Stomach (tissue), 9 donors: ENCODE measurements around the gene DRD3. TPM values are rescaled to one million over a fixed set of nuclear protein-coding genes. Genes with fewer than 3 reads are reported as not detected.

Experiments
- DNase-seq, 2 donors: peaks; one replicate each; pipeline versions ENCODE4 v3.0.0 to v3.0.0-alpha.2; 2013 to 2019
- H3K27ac ChIP-seq, 5 donors: fragments of 200-600 bp in 4 of 5; sonication (generic) in 4 of 5; one replicate each; pipeline ENCODE4 v1.5.1; 2013 to 2019; ENCODE audit warnings: mild to moderate bottlenecking in 1 of 5, moderate library complexity in 1 of 5
- H3K27me3 ChIP-seq, 3 donors: fragments of 200-600 bp; sonication (generic); one replicate each; pipeline ENCODE4 v1.5.1; 2017 to 2019; ENCODE audit warnings: mixed run types in 1 of 3
- H3K36me3 ChIP-seq, 4 donors: fragments of 200-600 bp; sonication (generic); 1 replicate in 3 of 4; 2 replicates in 1 of 4; pipeline ENCODE4 v1.5.1; 2016 to 2019
- H3K4me1 ChIP-seq, 4 donors: fragments of 200-600 bp; sonication (generic); one replicate each; pipeline ENCODE4 v1.5.1; 2016 to 2019
- H3K4me3 ChIP-seq, 4 donors: fragments of 200-600 bp; sonication (generic) in 3 of 4; one replicate each; pipeline ENCODE4 v1.5.1; 2016 to 2019; ENCODE audit warnings: mild to moderate bottlenecking in 1 of 4
- H3K9me3 ChIP-seq, 4 donors: fragments of 200-600 bp; sonication (generic); one replicate each; pipeline ENCODE4 v1.5.1; 2016 to 2019
- CTCF ChIP-seq, 7 experiments: fragments of 450-650 bp in 4 of 7; fragments of 200-600 bp in 3 of 7; sonication (generic) in 3 of 7; IDR thresholded peaks; one replicate each; pipeline ENCODE4 v1.5.1; 2016 to 2019; ENCODE audit warnings: antibody characterized with exemption in 7 of 7, control low read depth in 2 of 7, mild to moderate bottlenecking in 1 of 7
- EP300 ChIP-seq: sonication (generic); formaldehyde crosslinking; IDR thresholded peaks from one replicate; pipeline ENCODE4 v1.6.1; 2017; ENCODE audit warnings: antibody characterized with exemption
- POLR2A ChIP-seq, 4 donors: fragments of 450-650 bp; IDR thresholded peaks; one replicate each; pipeline ENCODE4 v1.6.1; 2016; ENCODE audit warnings: antibody characterized with exemption in 4 of 4, control low read depth in 2 of 4, mild to moderate bottlenecking in 1 of 4, moderate library complexity in 1 of 4
- POLR2AphosphoS5 ChIP-seq, 3 donors: sonication (generic); formaldehyde crosslinking; IDR thresholded peaks; one replicate each; pipeline ENCODE4 v1.6.1; 2016; ENCODE audit warnings: antibody characterized with exemption in 3 of 3
- WGBS, 5 donors: extraction: QIAGEN DNeasy Blood & Tissue Kit in 3 of 5; methylation state at CpG; one replicate each; pipeline versions ENCODE4 v1.1.5 to v1.1.7; 2013 to 2018; 5-methylcytosine and 5-hydroxymethylcytosine counted together
- intact Hi-C: fragments of 100-400 bp; cut with DNase I; formaldehyde crosslinking; loops from one replicate; pipeline ENCODE4 v1.15.1; 2023; ENCODE audit warnings: low total_unique reads
- polyA plus RNA-seq, 3 donors: library from polyadenylated mRNA; stranded (reverse); fragments of 200-250 nt; gene quantifications; one replicate each; pipeline ENCODE4 v1.2.3, GENCODE V29; 2013
- total RNA-seq, 5 donors: library from RNA; depleted of rRNA; stranded (reverse); fragments of >200 nt; gene quantifications; one replicate each; pipeline versions ENCODE4 v1.1.0 to v1.2.3, GENCODE V29; 2014 to 2016
- donor health status: healthy with polysubstance abuse.
- donor health status: Bipolar disorder and iron deficiency.
- donor health status: healthy.

The DRD3 gene
- total and polyA plus RNA-seq, 8 donors = not detected

DNA sequence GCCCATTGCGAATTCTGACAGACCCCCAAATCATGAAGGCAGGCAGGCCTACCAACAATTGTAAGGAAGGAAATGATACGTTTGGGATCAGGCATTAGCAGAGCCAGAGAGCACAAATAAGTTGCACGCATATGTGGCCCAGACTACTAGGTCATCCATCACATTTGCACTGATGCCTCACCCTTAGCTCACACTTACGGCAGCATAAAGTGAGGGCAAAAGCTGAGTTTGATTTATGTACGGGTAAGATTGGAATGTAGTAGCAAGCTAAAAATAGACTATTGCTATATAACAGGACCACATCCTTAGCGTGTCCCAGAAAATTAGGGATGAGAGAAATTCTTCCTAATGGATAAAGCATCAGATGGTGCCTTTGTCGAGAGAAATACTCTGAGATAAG is 63.7 kb downstream of the DRD3 start:
- intact Hi-C loops = no loop called here
- Histone ChIP-seq H3K9me3 (no peaks in the 10 kb centered on the region), H3K4me3 (no peak overlapping the region), H3K36me3 (no peaks in the 10 kb centered on the region), H3K4me1 (peaks cover 0 to 10% (median 2%) of the 10 kb centered on the region in 4 donors), H3K27me3 (no peaks in the 10 kb centered on the region), H3K27ac (no peak overlapping the region)
- WGBS, 5 donors = 87 to 90% (median 89%) methylated on average over 7 of the region's 7 CpGs
- TF ChIP-seq POLR2A (IDR thresholded peaks at IDR 0.05) (no peak), CTCF (IDR thresholded peaks at IDR 0.05) (no peak), EP300 (no peak), POLR2AphosphoS5 (IDR thresholded peaks at IDR 0.05) (no peak)
- no peak for DNase-seq

GRCh38 chr3:114114719-114115118 is 64.1 kb downstream of the DRD3 start:
- H3K36me3 ChIP-seq = no peaks in the 10 kb centered on the region
- intact Hi-C loops = no loop called here
- H3K27ac ChIP-seq = no peak overlapping the region
- H3K4me3 ChIP-seq = no peak overlapping the region
- WGBS, 5 donors = 89 to 95% (median 91%) methylated on average over 3 of the region's 3 CpGs
- peaks cover 0 to 10% (median 2%) of the 10 kb centered on the region in 4 donors for H3K4me1 ChIP-seq
- H3K9me3 ChIP-seq = no peaks in the 10 kb centered on the region
- TF ChIP-seq CTCF (IDR thresholded peaks at IDR 0.05) = no peak
- TF ChIP-seq POLR2AphosphoS5 (IDR thresholded peaks at IDR 0.05) = no peak
- no peak for TF ChIP-seq POLR2A (IDR thresholded peaks at IDR 0.05)
- no peak for TF ChIP-seq EP300
- no peaks in the 10 kb centered on the region for H3K27me3 ChIP-seq
- no peak for DNase-seq

- 77 to 88% (median 84%) methylated on average over 6 of the region's 6 CpGs for WGBS, 5 donors
- no peak for DNase-seq
- H3K4me1 ChIP-seq = peaks cover 0 to 10% (median 2%) of the 10 kb centered on the region in 4 donors
- H3K4me3 ChIP-seq = no peak overlapping the region
- no peak overlapping the region for H3K27ac ChIP-seq
- TF ChIP-seq CTCF (IDR thresholded peaks at IDR 0.05) = no peak
- no peak for TF ChIP-seq EP300
- no peak for TF ChIP-seq POLR2A (IDR thresholded peaks at IDR 0.05)
- no peak for TF ChIP-seq POLR2AphosphoS5 (IDR thresholded peaks at IDR 0.05)
- H3K9me3 ChIP-seq = no peaks in the 10 kb centered on the region
- intact Hi-C loops = no loop called here
- H3K27me3 ChIP-seq = no peaks in the 10 kb centered on the region
- H3K36me3 ChIP-seq = no peaks in the 10 kb centered on the region
These were observed 66.2 kb downstream of the DRD3 start for GRCh38 chr3:114112696-114113095.

DNA sequence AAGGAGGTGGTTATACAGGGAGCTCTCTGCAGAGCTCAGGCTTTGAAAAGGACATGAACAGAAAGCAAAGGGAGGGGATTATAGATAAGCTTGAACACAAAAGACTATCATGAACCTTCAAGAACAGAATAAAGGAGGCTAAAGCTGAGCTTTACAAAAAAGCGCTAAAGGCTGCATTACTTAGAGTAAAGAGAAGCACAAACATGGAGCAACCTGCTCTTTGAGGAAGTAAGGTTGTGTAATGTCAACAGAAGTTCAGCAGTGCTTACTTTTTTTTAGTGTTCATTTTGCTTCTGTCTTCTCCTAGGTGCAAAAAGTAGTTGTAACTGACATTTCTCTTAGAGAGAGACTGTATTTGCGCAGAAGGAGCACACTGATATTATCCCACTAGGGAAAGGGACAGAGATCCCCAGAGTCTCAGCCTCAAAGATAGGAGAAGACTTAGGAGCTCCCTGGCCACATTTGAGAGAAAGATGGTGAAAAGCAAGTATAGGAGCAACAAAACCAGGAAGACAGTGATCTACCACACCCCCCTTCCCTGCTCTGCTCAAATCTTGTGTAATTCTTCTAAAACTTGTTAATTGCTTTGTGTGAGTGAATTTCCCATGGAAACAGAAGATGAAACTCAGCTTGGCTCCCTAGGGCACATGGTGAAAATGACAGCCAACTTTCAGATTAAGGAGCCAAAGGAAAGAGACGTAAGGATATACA is 67.6 kb downstream of the DRD3 start:
- intact Hi-C loops = no loop called here
- 51 to 71% (median 52%) methylated on average over 3 of the region's 3 CpGs for WGBS, 5 donors
- no peaks in the 10 kb centered on the region for H3K9me3 ChIP-seq
- no peak overlapping the region for H3K27ac ChIP-seq
- no peak overlapping the region for H3K4me3 ChIP-seq
- H3K27me3 ChIP-seq = no peaks in the 10 kb centered on the region
- no peaks in the 10 kb centered on the region for H3K36me3 ChIP-seq
- peaks cover 0 to 10% (median 2%) of the 10 kb centered on the region in 4 donors for H3K4me1 ChIP-seq
- TF ChIP-seq CTCF (IDR thresholded peaks at IDR 0.05) (no peak), EP300 (no peak), POLR2A (IDR thresholded peaks at IDR 0.05) (no peak), POLR2AphosphoS5 (IDR thresholded peaks at IDR 0.05) (no peak)
- DNase-seq = peak in 1 of 2 donors; percentile 32
